Adrenal gland (tissue), 12 donors: ENCODE results near the gene MAP2K5. TPM values are rescaled to one million over a fixed set of nuclear protein-coding genes. Genes with fewer than 3 reads are reported as not detected.

Experiments
- DNase-seq, 7 donors: peaks; one replicate each; pipeline ENCODE4 v3.0.0-alpha.2; 2019 to 2020
- H3K27ac ChIP-seq, 5 donors: fragments of 200-600 bp; sonication (generic) in 4 of 5; 1 replicate in 3 of 5; 2 replicates in 2 of 5; pipeline versions ENCODE4 v1.5.1 to v1.8.0; 2016 to 2020; ENCODE audit warnings: mild to moderate bottlenecking in 1 of 5
- H3K27me3 ChIP-seq: fragments of 200-600 bp; 2 replicates; pipeline ENCODE4 v1.8.0; 2021
- H3K36me3 ChIP-seq, 2 donors: fragments of 200-600 bp; replicated peaks in 1 of 2; 1 replicate in 1 of 2; 2 replicates in 1 of 2; pipeline versions ENCODE4 v1.5.1 to v1.8.0; 2018 to 2022
- H3K4me1 ChIP-seq, 2 donors: fragments of 200-600 bp; replicated peaks in 1 of 2; 1 replicate in 1 of 2; 2 replicates in 1 of 2; pipeline versions ENCODE4 v1.5.1 to v1.8.0; 2018 to 2021
- H3K4me3 ChIP-seq, 4 donors: fragments of 200-600 bp; sonication (generic) in 3 of 4; one replicate each; pipeline ENCODE4 v1.5.1; 2016 to 2018
- H3K9me3 ChIP-seq, 3 donors: fragments of 200-600 bp; sonication (generic) in 1 of 3; replicated peaks in 1 of 3; 1 replicate in 2 of 3; 2 replicates in 1 of 3; pipeline versions ENCODE4 v1.5.1 to v1.8.0; 2016 to 2021
- POLR2A ChIP-seq, 2 donors: fragments of 450-650 bp; IDR thresholded peaks; one replicate each; pipeline ENCODE4 v1.6.1; 2017; ENCODE audit warnings: antibody characterized with exemption in 2 of 2, mild to moderate bottlenecking in 2 of 2, moderate library complexity in 1 of 2
- WGBS, 4 donors: extraction: QIAGEN DNeasy Blood & Tissue Kit in 2 of 4; methylation state at CpG; one replicate each; pipeline versions ENCODE4 v1.1.5 to v1.1.7; 2013 to 2017; 5-methylcytosine and 5-hydroxymethylcytosine counted together
- intact Hi-C, 2 donors: fragments of 100-400 bp; cut with DNase I; formaldehyde crosslinking; loops; one replicate each; pipeline versions ENCODE4 v1.14.1 to v1.15.0; 2022 to 2023
- polyA plus RNA-seq, 3 donors: library from polyadenylated mRNA; stranded (reverse); fragments of 200-250 nt in 2 of 3; fragments of 350-450 nt in 1 of 3; fragmentation: Illumina TruSeq in 1 of 3; extraction: RNeasy Lipid Tissue Mini Kit (QIAGEN cat#74804) in 1 of 3; gene quantifications; one replicate each; pipeline ENCODE4 v1.2.3, GENCODE V29; 2013 to 2014
- total RNA-seq, 9 donors: library from RNA; depleted of rRNA in 4 of 9; stranded (reverse); fragments of >200 nt in 4 of 9; fragments of 120-200 nt in 1 of 9; fragmentation: NEBNext Ultra II Directional in 1 of 9; extraction: Animal tissue kit (Norgen Biotek cat#: 25700) in 1 of 9; gene quantifications; one replicate each; pipeline versions ENCODE4 v1.1.0 to v1.2.4, GENCODE V29; 2013 to 2023
- TF ChIP-seq, protein P1 (sequence below), 6 experiments: fragments of 450-650 bp in 4 of 6; fragments of 200-600 bp in 2 of 6; sonication (generic) in 1 of 6; IDR thresholded peaks; 1 replicate in 5 of 6; 2 replicates in 1 of 6; pipeline versions ENCODE4 v1.5.1 to v1.8.0; 2016 to 2021; ENCODE audit warnings: antibody characterized with exemption in 6 of 6, mild to moderate bottlenecking in 2 of 6, moderate library complexity in 1 of 6
- donor health status: healthy with polysubstance abuse.
- donor health status: Bipolar disorder and iron deficiency.
- donor health status: DM: yes; HTN: yes; CAD: no.
- donor health status: DM: no; HTN: no; CAD: no.
- donor health status: DM: no; HTN: no; CAD: no.
- donor health status: DM: yes; HTN: yes; CAD: no.

The MAP2K5 gene
- total and polyA plus RNA-seq, 12 donors, result 10.3 to 33.8 (median 17.0) TPM

DNA sequence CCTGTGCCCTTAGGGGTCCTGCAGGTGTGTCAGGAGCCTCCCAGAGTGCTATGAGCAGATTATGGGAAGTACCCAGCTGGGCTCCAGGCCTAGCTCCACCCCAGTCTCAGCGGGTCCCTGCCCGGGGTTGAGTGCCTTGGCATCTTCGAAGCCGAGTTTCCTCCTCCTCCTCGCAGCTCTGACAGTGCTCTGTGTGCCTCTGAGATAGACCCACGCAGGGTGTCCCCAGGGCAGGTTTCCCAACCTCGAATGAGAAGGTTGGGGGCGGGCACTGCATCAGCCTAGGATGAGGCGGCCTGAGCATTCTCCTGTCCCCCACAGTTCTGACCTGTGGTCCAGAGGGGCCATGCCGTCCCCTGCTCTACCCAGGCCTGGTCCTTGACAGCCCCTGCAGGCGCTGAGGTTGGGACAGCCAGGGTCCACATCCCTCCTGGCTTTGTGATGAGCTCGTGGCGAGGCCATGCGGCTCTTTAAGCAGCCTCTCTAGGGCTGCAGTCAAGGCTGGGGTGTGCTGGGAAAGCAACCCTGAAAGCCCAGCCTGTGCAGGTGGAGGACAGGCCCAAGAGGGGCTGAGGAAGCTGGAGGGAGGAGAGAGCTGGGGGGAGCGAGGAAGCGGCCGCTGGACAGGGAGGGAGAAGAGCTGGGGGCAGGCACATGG lies 262.6 kb downstream of the MAP2K5 start:
- Histone ChIP-seq H3K9me3 (no peaks in the 10 kb centered on the region), H3K4me3 (no peak overlapping the region), H3K27me3 (no peaks in the 10 kb centered on the region), H3K4me1 (no peaks in the 10 kb centered on the region), H3K27ac (peak overlapping the region in 1 of 5 donors; percentile 22), H3K36me3 (no peaks in the 10 kb centered on the region)
- no peak for TF ChIP-seq POLR2A (IDR thresholded peaks at IDR 0.05)
- TF ChIP-seq, protein P1, sequence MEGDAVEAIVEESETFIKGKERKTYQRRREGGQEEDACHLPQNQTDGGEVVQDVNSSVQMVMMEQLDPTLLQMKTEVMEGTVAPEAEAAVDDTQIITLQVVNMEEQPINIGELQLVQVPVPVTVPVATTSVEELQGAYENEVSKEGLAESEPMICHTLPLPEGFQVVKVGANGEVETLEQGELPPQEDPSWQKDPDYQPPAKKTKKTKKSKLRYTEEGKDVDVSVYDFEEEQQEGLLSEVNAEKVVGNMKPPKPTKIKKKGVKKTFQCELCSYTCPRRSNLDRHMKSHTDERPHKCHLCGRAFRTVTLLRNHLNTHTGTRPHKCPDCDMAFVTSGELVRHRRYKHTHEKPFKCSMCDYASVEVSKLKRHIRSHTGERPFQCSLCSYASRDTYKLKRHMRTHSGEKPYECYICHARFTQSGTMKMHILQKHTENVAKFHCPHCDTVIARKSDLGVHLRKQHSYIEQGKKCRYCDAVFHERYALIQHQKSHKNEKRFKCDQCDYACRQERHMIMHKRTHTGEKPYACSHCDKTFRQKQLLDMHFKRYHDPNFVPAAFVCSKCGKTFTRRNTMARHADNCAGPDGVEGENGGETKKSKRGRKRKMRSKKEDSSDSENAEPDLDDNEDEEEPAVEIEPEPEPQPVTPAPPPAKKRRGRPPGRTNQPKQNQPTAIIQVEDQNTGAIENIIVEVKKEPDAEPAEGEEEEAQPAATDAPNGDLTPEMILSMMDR (IDR thresholded peaks at IDR 0.05), result no peak
- DNase-seq, result peak in 1 of 7 donors; percentile 14
- intact Hi-C loops, result no loop called here
- 80 to 89% (median 84%) methylated on average over 5 to 17 of the region's 17 CpGs for WGBS, 4 donors

DNA sequence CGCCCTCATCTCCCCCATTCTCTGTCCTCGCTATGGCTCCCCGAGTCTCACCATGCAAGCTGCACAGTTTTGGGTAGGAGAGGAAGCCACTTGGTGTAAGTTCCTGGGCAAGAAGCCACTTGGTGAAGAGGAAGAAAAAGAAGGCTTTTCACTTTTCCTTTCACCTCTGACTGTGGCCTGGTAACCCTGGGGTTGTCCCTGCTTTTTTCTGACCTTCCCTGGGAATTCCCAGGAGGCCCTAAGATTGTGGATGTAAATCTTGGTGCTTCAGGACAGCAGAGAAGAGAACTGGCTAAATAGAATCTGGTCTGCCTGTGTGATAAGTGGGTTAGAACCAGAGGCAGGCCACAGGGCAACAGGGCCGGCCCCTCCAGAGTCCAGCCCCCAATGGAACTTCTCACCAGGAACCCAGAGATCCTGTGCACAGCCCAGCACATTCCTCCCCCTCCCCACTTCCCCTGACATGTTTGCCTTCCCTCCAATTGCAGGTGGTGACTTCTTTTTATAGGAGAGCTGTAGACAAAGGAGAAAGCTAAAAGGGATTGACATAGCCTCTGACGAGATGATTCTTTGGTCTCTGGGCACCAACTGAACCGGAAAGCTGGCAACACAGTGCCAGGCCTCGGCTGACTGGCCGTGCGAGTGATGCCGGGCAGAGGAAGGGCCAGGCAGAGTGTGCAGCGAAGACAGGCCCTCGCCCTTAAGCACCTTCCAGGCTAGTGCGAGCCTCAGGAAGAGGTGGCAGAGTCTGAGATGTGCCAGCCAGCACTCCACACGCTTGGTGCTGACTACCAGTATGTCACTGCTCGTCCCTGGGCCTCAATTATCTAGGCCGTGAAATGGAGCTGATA lies 263.4 kb downstream of the MAP2K5 start:
- intact Hi-C loops, result no loop called here
- WGBS, 4 donors, result 84 to 94% (median 87%) methylated on average over 15 to 16 of the region's 16 CpGs
- Histone ChIP-seq H3K4me1 (no peaks in the 10 kb centered on the region), H3K27me3 (no peaks in the 10 kb centered on the region), H3K4me3 (no peak overlapping the region), H3K36me3 (no peaks in the 10 kb centered on the region), H3K27ac (no peak overlapping the region), H3K9me3 (no peaks in the 10 kb centered on the region)
- DNase-seq, result no peak
- no peak for TF ChIP-seq POLR2A (IDR thresholded peaks at IDR 0.05)
- TF ChIP-seq, protein P1 (IDR thresholded peaks at IDR 0.05), result no peak

DNA sequence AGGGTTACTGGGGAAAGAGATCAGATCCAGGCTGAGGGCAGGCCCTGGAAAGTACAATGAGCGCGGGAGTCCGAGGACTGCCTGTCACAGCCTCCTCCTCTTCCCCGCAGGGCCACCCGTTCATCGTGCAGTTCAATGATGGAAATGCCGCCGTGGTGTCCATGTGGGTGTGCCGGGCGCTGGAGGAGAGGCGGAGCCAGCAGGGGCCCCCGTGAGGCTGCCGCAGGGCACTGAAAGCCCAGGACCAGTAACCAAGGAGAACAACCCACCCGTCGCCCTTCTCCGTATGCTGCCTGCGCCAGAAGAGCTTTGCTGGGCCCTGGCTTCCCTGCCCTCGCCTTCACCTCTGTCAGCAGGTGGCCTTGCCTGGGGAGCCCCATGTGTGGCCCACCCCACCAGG lies 264.0 kb downstream of the MAP2K5 start:
- intact Hi-C loops, result no loop called here
- no peaks in the 10 kb centered on the region for H3K27me3 ChIP-seq
- H3K4me3 ChIP-seq, result no peak overlapping the region
- WGBS, 4 donors, result 94 to 97% (median 96%) methylated on average over 6 to 18 of the region's 18 CpGs
- no peak overlapping the region for H3K27ac ChIP-seq
- H3K4me1 ChIP-seq, result no peaks in the 10 kb centered on the region
- no peaks in the 10 kb centered on the region for H3K36me3 ChIP-seq
- TF ChIP-seq, protein P1 (IDR thresholded peaks at IDR 0.05), result no peak
- no peak for TF ChIP-seq POLR2A (IDR thresholded peaks at IDR 0.05)
- no peaks in the 10 kb centered on the region for H3K9me3 ChIP-seq
- no peak for DNase-seq

DNA sequence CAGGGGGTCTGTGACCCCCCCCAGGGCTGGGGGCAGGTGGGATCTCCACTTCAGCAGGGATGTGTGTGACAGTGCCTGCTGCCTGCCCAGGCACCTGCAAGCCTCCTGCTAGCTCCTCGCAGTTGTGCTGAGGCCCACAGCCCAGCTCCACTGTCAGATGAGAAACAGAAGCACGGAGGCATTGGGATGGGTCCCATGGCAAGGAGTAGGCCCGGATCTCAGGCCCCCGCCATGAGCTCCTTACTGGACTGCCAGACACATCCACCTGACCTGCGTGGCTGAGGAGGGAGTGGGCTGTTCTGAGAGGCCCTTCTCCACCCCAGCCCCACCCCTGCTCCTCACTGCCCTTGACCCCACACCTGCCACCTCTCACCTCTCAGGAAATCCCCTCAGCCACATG lies 264.6 kb downstream of the MAP2K5 start:
- Histone ChIP-seq H3K36me3 (no peaks in the 10 kb centered on the region), H3K27ac (no peak overlapping the region), H3K27me3 (no peaks in the 10 kb centered on the region), H3K9me3 (no peaks in the 10 kb centered on the region), H3K4me1 (no peaks in the 10 kb centered on the region), H3K4me3 (no peak overlapping the region)
- no peak for TF ChIP-seq POLR2A (IDR thresholded peaks at IDR 0.05)
- TF ChIP-seq, protein P1 (IDR thresholded peaks at IDR 0.05), result no peak
- 92 to 100% (median 95%) methylated on average over 1 to 5 of the region's 5 CpGs for WGBS, 4 donors
- intact Hi-C loops, result no loop called here
- no peak for DNase-seq
